ENCODE data around the gene ACIN1.

GRCh38 chr14:23076785-23077408 lies 18.0 kb downstream of the ACIN1 start:
- TF ChIP-seq, protein P1, sequence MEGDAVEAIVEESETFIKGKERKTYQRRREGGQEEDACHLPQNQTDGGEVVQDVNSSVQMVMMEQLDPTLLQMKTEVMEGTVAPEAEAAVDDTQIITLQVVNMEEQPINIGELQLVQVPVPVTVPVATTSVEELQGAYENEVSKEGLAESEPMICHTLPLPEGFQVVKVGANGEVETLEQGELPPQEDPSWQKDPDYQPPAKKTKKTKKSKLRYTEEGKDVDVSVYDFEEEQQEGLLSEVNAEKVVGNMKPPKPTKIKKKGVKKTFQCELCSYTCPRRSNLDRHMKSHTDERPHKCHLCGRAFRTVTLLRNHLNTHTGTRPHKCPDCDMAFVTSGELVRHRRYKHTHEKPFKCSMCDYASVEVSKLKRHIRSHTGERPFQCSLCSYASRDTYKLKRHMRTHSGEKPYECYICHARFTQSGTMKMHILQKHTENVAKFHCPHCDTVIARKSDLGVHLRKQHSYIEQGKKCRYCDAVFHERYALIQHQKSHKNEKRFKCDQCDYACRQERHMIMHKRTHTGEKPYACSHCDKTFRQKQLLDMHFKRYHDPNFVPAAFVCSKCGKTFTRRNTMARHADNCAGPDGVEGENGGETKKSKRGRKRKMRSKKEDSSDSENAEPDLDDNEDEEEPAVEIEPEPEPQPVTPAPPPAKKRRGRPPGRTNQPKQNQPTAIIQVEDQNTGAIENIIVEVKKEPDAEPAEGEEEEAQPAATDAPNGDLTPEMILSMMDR (IDR thresholded peaks at IDR 0.05 in 8 of 11, conservative IDR thresholded peaks at IDR 0.05 in 3 of 11), result peak in 9 of 11 experiments; percentile 8 to 67 (median 54)
- TF ChIP-seq POLR2A (IDR thresholded peaks at IDR 0.05) (no peak), POLR2AphosphoS5 (IDR thresholded peaks at IDR 0.05) (no peak)

Data from spleen (tissue), 7 donors.